Measurements from ENCODE around the gene CDH4. TPM values are rescaled to one million over a fixed set of nuclear protein-coding genes. Genes with fewer than 3 reads are reported as not detected.

CDH4 gene
- total RNA-seq, 6 experiments from 2014 or later, result 5.8 to 12.8 (median 10.9) TPM

- no peaks in the 10 kb centered on the region for H3K27me3 Mint-ChIP-seq (ENCODE audit: insufficient read depth)
- H3K9me3 Mint-ChIP-seq, result no peaks in the 10 kb centered on the region
- no peak overlapping the region for H3K4me3 Mint-ChIP-seq
- H3K27ac Mint-ChIP-seq, result no peak overlapping the region
- peaks cover 33% of the 10 kb centered on the region for H3K4me1 Mint-ChIP-seq (ENCODE audit: low read depth)
- H3K36me3 Mint-ChIP-seq (ENCODE audit: low read depth), result peaks cover 35% of the 10 kb centered on the region
- DNase-seq, result no peak
- no peak for TF ChIP-seq CTCF (IDR thresholded peaks at IDR 0.05)
Measured at GRCh38 chr20:61256824-61257223, 4.8 kb downstream of the CDH4 start.

GRCh38 chr20:61257611-61258010 lies 5.5 kb downstream of the CDH4 start:
- H3K27me3 Mint-ChIP-seq (ENCODE audit: insufficient read depth), result no peaks in the 10 kb centered on the region
- DNase-seq, result no peak
- peaks cover 35% of the 10 kb centered on the region for H3K36me3 Mint-ChIP-seq (ENCODE audit: low read depth)
- H3K4me3 Mint-ChIP-seq, result no peak overlapping the region
- no peaks in the 10 kb centered on the region for H3K9me3 Mint-ChIP-seq
- no peak for TF ChIP-seq CTCF (IDR thresholded peaks at IDR 0.05)
- H3K27ac Mint-ChIP-seq, result no peak overlapping the region
- peaks cover 33% of the 10 kb centered on the region for H3K4me1 Mint-ChIP-seq (ENCODE audit: low read depth)

- Mint-ChIP-seq H3K27me3 (ENCODE audit: insufficient read depth) (no peaks in the 10 kb centered on the region), H3K27ac (no peak overlapping the region), H3K9me3 (no peaks in the 10 kb centered on the region), H3K4me1 (ENCODE audit: low read depth) (peaks cover 29% of the 10 kb centered on the region), H3K36me3 (ENCODE audit: low read depth) (peaks cover 35% of the 10 kb centered on the region), H3K4me3 (no peak overlapping the region)
- DNase-seq, result no peak
- no peak for TF ChIP-seq CTCF (IDR thresholded peaks at IDR 0.05)
Measured at GRCh38 chr20:61259741-61260140, 7.7 kb downstream of the CDH4 start.

GRCh38 chr20:61260905-61261304 lies 8.8 kb downstream of the CDH4 start:
- no peak for DNase-seq
- no peak for TF ChIP-seq CTCF (IDR thresholded peaks at IDR 0.05)
- Mint-ChIP-seq H3K27me3 (ENCODE audit: insufficient read depth) (no peaks in the 10 kb centered on the region), H3K27ac (no peak overlapping the region), H3K4me1 (ENCODE audit: low read depth) (peaks cover 17% of the 10 kb centered on the region), H3K4me3 (no peak overlapping the region), H3K36me3 (ENCODE audit: low read depth) (peaks cover 35% of the 10 kb centered on the region), H3K9me3 (no peaks in the 10 kb centered on the region)

GRCh38 chr20:61262036-61262435 lies 10.0 kb downstream of the CDH4 start:
- Mint-ChIP-seq H3K27ac (no peak overlapping the region), H3K36me3 (ENCODE audit: low read depth) (peaks cover 28% of the 10 kb centered on the region), H3K4me1 (ENCODE audit: low read depth) (peaks cover 15% of the 10 kb centered on the region; the same call in 1 of the 2 replicates), H3K4me3 (no peak overlapping the region), H3K27me3 (ENCODE audit: insufficient read depth) (no peaks in the 10 kb centered on the region), H3K9me3 (no peaks in the 10 kb centered on the region)
- TF ChIP-seq CTCF (IDR thresholded peaks at IDR 0.05), result no peak
- no peak for DNase-seq

- Mint-ChIP-seq H3K4me1 (ENCODE audit: low read depth) (peaks cover 15% of the 10 kb centered on the region; the same call in 1 of the 2 replicates), H3K36me3 (ENCODE audit: low read depth) (peaks cover 24% of the 10 kb centered on the region), H3K4me3 (no peak overlapping the region), H3K27ac (no peak overlapping the region), H3K27me3 (ENCODE audit: insufficient read depth) (no peaks in the 10 kb centered on the region), H3K9me3 (no peaks in the 10 kb centered on the region)
- no peak for DNase-seq
- no peak for TF ChIP-seq CTCF (IDR thresholded peaks at IDR 0.05)
Measured at GRCh38 chr20:61262514-61262913, 10.5 kb downstream of the CDH4 start.
